A204.1 (cell line): ENCODE data around the gene RAB11FIP3.

ENCODE experiments used
- FAIRE-seq: peaks from 2 replicates; lab custom pipeline; 2012; peaks lifted over from hg19 to GRCh38; lab: Jason Lieb, UNC

The RAB11FIP3 gene

GRCh38 chr16:554640-555365 lies 129.4 kb downstream of the RAB11FIP3 start:
- FAIRE-seq = no peak

- no peak for FAIRE-seq
Observed at GRCh38 chr16:555528-556473, 130.4 kb downstream of the RAB11FIP3 start.

- FAIRE-seq = no peak
Observed at GRCh38 chr16:556474-557173, 131.2 kb downstream of the RAB11FIP3 start.

- FAIRE-seq = no peak
Observed at GRCh38 chr16:557463-558297, 132.2 kb downstream of the RAB11FIP3 start.

- no peak for FAIRE-seq
Observed at GRCh38 chr16:558298-559020, 133.0 kb downstream of the RAB11FIP3 start.

GRCh38 chr16:559021-559380 lies 133.6 kb downstream of the RAB11FIP3 start:
- FAIRE-seq = no peak

GRCh38 chr16:559411-560203 lies 134.2 kb downstream of the RAB11FIP3 start:
- no peak for FAIRE-seq

GRCh38 chr16:560204-560700 lies 134.8 kb downstream of the RAB11FIP3 start, which contains the start of gene PRR35:
Gene PRR35, plus strand, starts transcription at chr16:560394. Its CDS starts 2,901 bp downstream, at chr16:563295.
- FAIRE-seq = no peak

GRCh38 chr16:560701-561412 lies 135.4 kb downstream of the RAB11FIP3 start:
- FAIRE-seq = no peak

GRCh38 chr16:561413-561794 lies 136.0 kb downstream of the RAB11FIP3 start:
- FAIRE-seq = no peak

- FAIRE-seq = no peak
Observed at GRCh38 chr16:561957-562938, 136.8 kb downstream of the RAB11FIP3 start.

- no peak for FAIRE-seq
Observed at GRCh38 chr16:563072-563644, 137.7 kb downstream of the RAB11FIP3 start.

GRCh38 chr16:564690-565418 lies 139.4 kb downstream of the RAB11FIP3 start:
- FAIRE-seq = no peak

- no peak for FAIRE-seq
Observed at GRCh38 chr16:565419-566330, 140.2 kb downstream of the RAB11FIP3 start.

- no peak for FAIRE-seq
Observed at GRCh38 chr16:566475-567372, 141.3 kb downstream of the RAB11FIP3 start, which contains the start of gene NHLRC4. Gene NHLRC4, plus strand, starts transcription at chr16:567005. Its CDS starts 1,043 bp downstream, at chr16:568048.
